ENCODE results near the gene ADAMTSL1. TPM values are rescaled to one million over a fixed set of nuclear protein-coding genes. Genes with fewer than 3 reads are reported as not detected.

Gene ADAMTSL1
- total RNA-seq, 1 experiment from 2014 or later = not detected

- TF ChIP-seq CTCF (IDR thresholded peaks at IDR 0.05 in 2 of 3, conservative IDR thresholded peaks at IDR 0.05 in 1 of 3; ENCODE audit: borderline replicate concordance in 1 of 3, insufficient read depth in 1 of 3, low read depth in 2 of 3, low read length in 2 of 3) (no peak), CBX3 (IDR thresholded peaks at IDR 0.05; ENCODE audit: low read depth) (no peak)
Observed at GRCh38 chr9:18706648-18707047, 232.7 kb downstream of the ADAMTSL1 start (continued).

- Histone ChIP-seq H3K9me2 (ENCODE audit: insufficient read depth) (no peaks in the 10 kb centered on the region), H2AFZ (ENCODE audit: low read depth, low read length, poor library complexity, severe bottlenecking) (no peak overlapping the region), H3K4me3 (replicated peaks in 1 of 2; ENCODE audit: low read depth in 1 of 2, low read length in 2 of 2) (no peak overlapping the region), H3K9ac (ENCODE audit: low read length) (no peak overlapping the region), H3K27ac (ENCODE audit: low read depth, low read length) (no peak overlapping the region), H3K9me3 (ENCODE audit: control insufficient read depth in 1 of 2, insufficient read depth in 1 of 2, low read depth in 1 of 2, low read length in 2 of 2) (no peaks in the 10 kb centered on the region), H4K20me1 (ENCODE audit: insufficient read depth) (no peaks in the 10 kb centered on the region), H3K27me3 (ENCODE audit: insufficient read depth, low read length) (0 out of 2 replicates have a peak, but pooled peaks cover 3% of the 10 kb centered on the region), H3K4me1 (ENCODE audit: control insufficient read depth in 1 of 2, insufficient read depth in 2 of 2, low read length in 2 of 2) (no peaks in the 10 kb centered on the region), H3K79me2 (ENCODE audit: insufficient read depth, low read length) (no peaks in the 10 kb centered on the region), H3K4me2 (ENCODE audit: low read length) (no peak overlapping the region), H3K36me3 (ENCODE audit: control insufficient read depth in 1 of 2, insufficient read depth in 2 of 2, low read length in 2 of 2) (no peaks in the 10 kb centered on the region)
- RAD21 ChIA-PET (ENCODE audit: low non-redundant PET in 1 of 2, low total read pairs in 2 of 2, uncharacterized antibody in 2 of 2, unreplicated experiment in 2 of 2) = no interaction called here
- CTCF ChIA-PET = no interaction called here
- no TSS peak for BruUV-seq (replicated peaks)
- POLR2A ChIA-PET = no interaction called here
- intact Hi-C loops (cut with micrococcal nuclease) = no loop called here
- DNase-seq (ENCODE audit: low read depth, low spot score) = no peak
- TF ChIP-seq JUND (IDR thresholded peaks at IDR 0.05) = no peak
- no peak for TF ChIP-seq POLR2A (IDR thresholded peaks at IDR 0.05; ENCODE audit: borderline replicate concordance, extremely low read depth, insufficient read depth, insufficient read length)
- TF ChIP-seq RAD21 (IDR thresholded peaks at IDR 0.05; ENCODE audit: low read depth) = no peak
- TF ChIP-seq MAX (IDR thresholded peaks at IDR 0.05) = no peak
- no peak for TF ChIP-seq REST (IDR thresholded peaks at IDR 0.05; ENCODE audit: low read depth)
- TF ChIP-seq CTCF (IDR thresholded peaks at IDR 0.05 in 2 of 3, conservative IDR thresholded peaks at IDR 0.05 in 1 of 3; ENCODE audit: borderline replicate concordance in 1 of 3, insufficient read depth in 1 of 3, low read depth in 2 of 3, low read length in 2 of 3) = no peak
- no peak for TF ChIP-seq ELF1 (IDR thresholded peaks at IDR 0.05; ENCODE audit: borderline replicate concordance, low read depth)
- no peak for TF ChIP-seq TCF7L2 (IDR thresholded peaks at IDR 0.05; ENCODE audit: borderline replicate concordance, extremely low read depth, insufficient read depth, insufficient read length)
- no peak for TF ChIP-seq SP1 (IDR thresholded peaks at IDR 0.05; ENCODE audit: low read depth)
- TF ChIP-seq CEBPB (IDR thresholded peaks at IDR 0.05; ENCODE audit: low read depth) = no peak
- no peak for TF ChIP-seq EZH2 (IDR thresholded peaks at IDR 0.05)
- no peak for TF ChIP-seq ZNF274 (IDR thresholded peaks at IDR 0.05; ENCODE audit: low read depth, low read length)
- no peak for ATAC-seq
Observed at GRCh38 chr9:18707061-18707461, 233.1 kb downstream of the ADAMTSL1 start.
